Upper lobe of left lung (tissue), 6 donors: ENCODE measurements around the gene LIN37. TPM values are rescaled to one million over a fixed set of nuclear protein-coding genes. Genes with fewer than 3 reads are reported as not detected.
A peak's percentile ranks its signal among the peaks of the same experiment; 100 is the strongest.

Experiments used
- ATAC-seq, 2 donors: fragments of 200-7000 bp; cut with Tn5 transposase; one replicate each; pipeline ENCODE4 v1.9.1; 2022; ENCODE audit warnings: mild to moderate bottlenecking in 2 of 2, moderate library complexity in 2 of 2; ENCODE audit not compliant: low FRiP score in 2 of 2
- DNase-seq, 2 donors: peaks; one replicate each; pipeline ENCODE4 v3.0.0-alpha.2; 2019 to 2020
- H3K27ac ChIP-seq, 4 donors: fragments of 200-600 bp; sonication (generic); one replicate each; pipeline ENCODE4 v1.5.1; 2016 to 2019
- H3K27me3 ChIP-seq, 4 donors: fragments of 200-600 bp; sonication (generic); one replicate each; pipeline ENCODE4 v1.5.1; 2017 to 2019
- H3K36me3 ChIP-seq, 4 donors: fragments of 200-600 bp; sonication (generic); one replicate each; pipeline ENCODE4 v1.5.1; 2016 to 2019
- H3K4me1 ChIP-seq, 4 donors: fragments of 200-600 bp; sonication (generic); one replicate each; pipeline ENCODE4 v1.5.1; 2018 to 2019
- H3K4me3 ChIP-seq, 4 donors: fragments of 200-600 bp; sonication (generic); one replicate each; pipeline ENCODE4 v1.5.1; 2017 to 2019; ENCODE audit warnings: mild to moderate bottlenecking in 2 of 4, moderate library complexity in 1 of 4
- H3K9me3 ChIP-seq, 4 donors: fragments of 200-600 bp; sonication (generic); one replicate each; pipeline ENCODE4 v1.5.1; 2018 to 2019
- EP300 ChIP-seq, 4 donors: sonication (generic); formaldehyde crosslinking; IDR thresholded peaks; one replicate each; pipeline ENCODE4 v1.5.1; 2017; ENCODE audit warnings: antibody characterized with exemption in 4 of 4, control low read depth in 2 of 4
- POLR2A ChIP-seq, 4 donors: fragments of 450-650 bp; IDR thresholded peaks; one replicate each; pipeline ENCODE4 v1.5.1; 2016 to 2017; ENCODE audit warnings: antibody characterized with exemption in 4 of 4, mild to moderate bottlenecking in 2 of 4
- POLR2AphosphoS5 ChIP-seq, 2 donors: sonication (generic); formaldehyde crosslinking; IDR thresholded peaks; one replicate each; pipeline ENCODE4 v1.5.1; 2017; ENCODE audit warnings: antibody characterized with exemption in 2 of 2
- WGBS, 2 donors: methylation state at CpG; one replicate each; pipeline ENCODE4 v1.1.5; 2017 to 2018; 5-methylcytosine and 5-hydroxymethylcytosine counted together
- total RNA-seq, 6 donors: library from RNA; depleted of rRNA in 4 of 6; stranded (reverse); fragments of >200 nt in 4 of 6; gene quantifications; one replicate each; pipeline versions ENCODE4 v1.1.0 to v1.2.1, GENCODE V29; 2016 to 2021
- TF ChIP-seq, protein P1 (sequence below), 6 experiments: fragments of 450-650 bp in 4 of 6; fragments of 200-600 bp in 2 of 6; sonication (generic) in 2 of 6; IDR thresholded peaks; one replicate each; pipeline ENCODE4 v1.5.1; 2016 to 2019; ENCODE audit warnings: antibody characterized with exemption in 6 of 6
- donor health status: DM: no; HTN: no; CAD: no; lungs with moderate emphysema.
- donor health status: DM: no; HTN: yes; CAD: no; lungs with severe emphysema.

LIN37 gene
- total RNA-seq, 6 donors from 2014 or later, result 4.0 to 16.9 (median 10.9) TPM

DNA sequence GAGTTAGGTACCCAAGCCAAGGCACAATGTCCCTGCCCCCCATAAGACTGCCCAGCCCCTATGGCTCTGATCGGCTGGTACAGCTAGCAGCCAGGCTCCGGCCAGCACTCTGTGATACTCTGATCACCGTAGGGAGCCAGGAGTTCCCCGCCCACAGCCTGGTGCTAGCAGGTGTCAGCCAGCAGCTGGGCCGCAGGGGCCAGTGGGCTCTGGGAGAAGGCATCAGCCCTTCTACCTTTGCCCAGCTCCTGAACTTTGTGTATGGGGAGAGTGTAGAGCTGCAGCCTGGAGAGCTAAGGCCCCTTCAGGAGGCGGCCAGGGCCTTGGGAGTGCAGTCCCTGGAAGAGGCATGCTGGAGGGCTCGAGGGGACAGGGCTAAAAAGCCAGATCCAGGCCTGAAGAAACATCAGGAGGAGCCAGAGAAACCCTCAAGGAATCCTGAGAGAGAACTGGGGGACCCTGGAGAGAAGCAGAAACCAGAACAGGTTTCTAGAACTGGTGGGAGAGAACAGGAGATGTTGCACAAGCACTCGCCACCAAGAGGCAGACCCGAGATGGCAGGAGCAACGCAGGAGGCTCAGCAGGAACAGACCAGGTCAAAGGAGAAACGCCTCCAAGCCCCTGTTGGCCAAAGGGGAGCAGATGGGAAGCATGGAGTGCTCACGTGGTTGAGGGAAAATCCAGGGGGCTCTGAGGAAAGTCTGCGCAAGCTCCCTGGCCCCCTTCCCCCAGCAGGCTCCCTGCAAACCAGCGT is 33.6 kb upstream of the LIN37 start:
- Histone ChIP-seq H3K36me3 (peaks cover 0 to 1% (median under 1%) of the 10 kb centered on the region in 4 donors), H3K4me3 (no peak overlapping the region), H3K27ac (peak overlapping the region in 1 of 4 donors; percentile 97), H3K9me3 (no peaks in the 10 kb centered on the region), H3K4me1 (peaks cover 14 to 34% (median 25%) of the 10 kb centered on the region in 4 donors), H3K27me3 (no peaks in the 10 kb centered on the region)
- ATAC-seq, result no peak
- 67 to 71% methylated on average over 10 of the region's 14 CpGs for WGBS, 2 donors
- no peak for TF ChIP-seq POLR2AphosphoS5 (IDR thresholded peaks at IDR 0.05)
- no peak for TF ChIP-seq POLR2A (IDR thresholded peaks at IDR 0.05)
- TF ChIP-seq EP300 (IDR thresholded peaks at IDR 0.05), result no peak
- TF ChIP-seq, protein P1, sequence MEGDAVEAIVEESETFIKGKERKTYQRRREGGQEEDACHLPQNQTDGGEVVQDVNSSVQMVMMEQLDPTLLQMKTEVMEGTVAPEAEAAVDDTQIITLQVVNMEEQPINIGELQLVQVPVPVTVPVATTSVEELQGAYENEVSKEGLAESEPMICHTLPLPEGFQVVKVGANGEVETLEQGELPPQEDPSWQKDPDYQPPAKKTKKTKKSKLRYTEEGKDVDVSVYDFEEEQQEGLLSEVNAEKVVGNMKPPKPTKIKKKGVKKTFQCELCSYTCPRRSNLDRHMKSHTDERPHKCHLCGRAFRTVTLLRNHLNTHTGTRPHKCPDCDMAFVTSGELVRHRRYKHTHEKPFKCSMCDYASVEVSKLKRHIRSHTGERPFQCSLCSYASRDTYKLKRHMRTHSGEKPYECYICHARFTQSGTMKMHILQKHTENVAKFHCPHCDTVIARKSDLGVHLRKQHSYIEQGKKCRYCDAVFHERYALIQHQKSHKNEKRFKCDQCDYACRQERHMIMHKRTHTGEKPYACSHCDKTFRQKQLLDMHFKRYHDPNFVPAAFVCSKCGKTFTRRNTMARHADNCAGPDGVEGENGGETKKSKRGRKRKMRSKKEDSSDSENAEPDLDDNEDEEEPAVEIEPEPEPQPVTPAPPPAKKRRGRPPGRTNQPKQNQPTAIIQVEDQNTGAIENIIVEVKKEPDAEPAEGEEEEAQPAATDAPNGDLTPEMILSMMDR (IDR thresholded peaks at IDR 0.05), result no peak
- peak in 1 of 2 donors; percentile 54 for DNase-seq

DNA sequence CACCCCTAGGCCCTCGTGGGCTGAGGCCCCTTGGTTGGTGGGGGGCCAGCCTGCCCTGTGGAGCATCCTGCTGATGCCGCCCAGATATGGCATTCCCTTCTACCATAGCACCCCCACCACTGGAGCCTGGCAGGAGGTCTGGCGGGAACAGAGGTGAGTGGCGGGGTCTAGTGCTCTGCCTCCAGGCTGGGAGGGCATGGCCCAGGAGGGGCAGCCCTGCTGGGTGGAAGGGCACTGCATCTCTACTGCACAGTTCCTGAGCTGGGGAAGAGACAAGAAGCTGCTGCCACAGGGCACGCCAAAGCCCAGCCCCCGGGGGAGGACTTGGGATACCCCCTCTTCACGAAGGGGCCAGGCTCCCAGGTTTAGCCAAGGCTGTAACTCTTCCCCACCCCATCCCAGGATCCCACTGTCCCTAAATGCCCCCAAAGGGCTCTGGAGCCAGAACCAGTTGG is 33.0 kb upstream of the LIN37 start:
- Histone ChIP-seq H3K9me3 (no peaks in the 10 kb centered on the region), H3K27ac (peak overlapping the region in 3 of 4 donors; percentile 84 to 97 (median 91)), H3K27me3 (no peaks in the 10 kb centered on the region), H3K4me1 (peaks cover 14 to 39% (median 28%) of the 10 kb centered on the region in 4 donors), H3K36me3 (peaks cover 0 to 7% (median 4%) of the 10 kb centered on the region in 4 donors), H3K4me3 (peak overlapping the region in 1 of 4 donors; percentile 90)
- DNase-seq (peak in 1 of 2 donors; percentile 49), ATAC-seq (no peak)
- TF ChIP-seq POLR2AphosphoS5 (IDR thresholded peaks at IDR 0.05) (no peak), POLR2A (IDR thresholded peaks at IDR 0.05) (no peak), EP300 (IDR thresholded peaks at IDR 0.05) (no peak)
- TF ChIP-seq, protein P1 (IDR thresholded peaks at IDR 0.05), result no peak
- WGBS, 2 donors, result 79 to 90% methylated on average over 2 to 6 of the region's 7 CpGs

DNA sequence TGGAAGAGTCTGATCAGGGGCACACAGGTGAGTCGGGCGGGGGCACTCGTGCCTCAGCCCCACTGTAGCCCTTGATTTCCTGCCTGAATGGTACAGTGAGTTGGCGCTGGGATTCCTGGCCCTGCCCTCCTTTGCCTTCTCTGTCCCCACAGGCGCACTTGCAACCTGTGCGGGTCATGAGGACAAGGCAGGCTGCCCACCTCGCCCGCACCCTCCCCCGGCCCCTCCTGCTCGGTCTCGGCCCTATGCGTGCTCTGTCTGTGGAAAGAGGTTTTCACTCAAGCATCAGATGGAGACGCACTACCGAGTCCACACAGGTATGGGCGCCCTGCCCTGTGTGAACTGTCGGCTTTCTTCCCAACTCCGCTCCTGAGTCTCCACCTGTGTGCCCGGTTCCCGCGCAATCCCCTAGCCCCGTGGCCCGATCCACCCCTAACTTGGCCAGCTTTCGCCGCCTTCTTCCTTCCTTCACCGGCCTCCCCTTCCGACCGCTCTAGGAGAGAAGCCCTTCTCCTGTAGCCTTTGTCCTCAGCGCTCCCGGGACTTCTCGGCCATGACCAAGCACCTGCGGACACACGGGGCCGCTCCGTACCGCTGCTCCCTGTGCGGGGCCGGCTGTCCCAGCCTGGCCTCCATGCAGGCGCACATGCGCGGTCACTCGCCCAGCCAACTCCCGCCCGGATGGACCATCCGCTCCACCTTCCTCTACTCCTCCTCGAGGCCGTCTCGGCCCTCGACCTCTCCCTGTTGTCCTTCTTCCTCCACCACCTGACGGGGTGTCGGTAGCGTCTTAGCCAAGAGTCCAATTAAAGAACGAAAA is 32.2 kb upstream of the LIN37 start:
- 2 to 3% methylated on average over 21 to 44 of the region's 52 CpGs for whole genome bisulfite sequencing, 2 donors
- H3K27ac ChIP-seq, result peak overlapping the region; percentile 84 to 97 (median 92)

DNA sequence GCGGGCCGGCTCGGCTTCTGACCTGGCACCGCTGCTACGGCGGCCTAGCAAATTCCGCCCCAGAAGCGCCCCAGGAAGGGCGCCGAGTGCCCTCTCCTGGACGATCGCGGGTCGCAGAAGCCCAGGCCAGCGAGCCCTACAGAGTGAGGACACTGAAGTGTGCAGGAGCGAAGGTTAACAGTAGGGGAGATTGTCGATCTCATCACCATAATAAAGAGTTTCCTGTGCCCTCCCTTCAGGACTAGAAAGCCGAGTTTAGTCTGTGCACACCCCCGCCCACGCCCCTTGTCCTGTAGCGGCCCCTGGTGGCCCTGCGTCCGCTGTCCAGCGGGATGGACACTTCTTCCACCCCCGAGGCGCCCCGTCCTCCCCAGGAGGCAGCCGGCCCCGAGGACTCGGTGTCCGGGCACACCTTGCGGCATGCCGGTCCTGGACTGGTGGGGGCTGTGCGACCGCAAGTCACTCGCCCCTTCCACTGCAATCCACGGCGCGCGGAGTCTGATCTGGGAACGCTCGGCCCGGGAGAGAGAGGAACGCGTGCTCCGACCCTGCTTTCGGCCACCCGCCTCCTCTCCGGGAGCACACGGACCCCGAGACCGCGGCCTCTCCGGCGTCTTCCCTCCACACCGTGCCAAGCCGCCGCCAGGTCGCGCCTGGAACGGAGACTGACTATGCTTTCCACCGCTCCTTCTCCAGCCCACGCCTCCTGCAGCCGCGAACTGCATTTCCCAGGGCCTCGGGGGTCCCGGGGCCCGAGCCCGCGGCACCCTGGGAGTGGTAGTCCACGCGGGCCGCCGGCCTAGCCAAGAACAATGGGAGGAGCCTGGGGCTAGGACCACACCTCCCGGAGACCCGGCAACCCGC is 31.3 kb upstream of the LIN37 start:
- Histone ChIP-seq H3K36me3 (peaks cover under 1 to 24% (median 18%) of the 10 kb centered on the region in 4 donors), H3K4me1 (peaks cover 14 to 45% (median 28%) of the 10 kb centered on the region in 4 donors), H3K27ac (peak overlapping the region; percentile 84 to 97 (median 92)), H3K9me3 (no peaks in the 10 kb centered on the region), H3K4me3 (peak overlapping the region; percentile 64 to 99 (median 90)), H3K27me3 (no peaks in the 10 kb centered on the region)
- 0 to 1% methylated on average over 3 to 59 of the region's 77 CpGs for WGBS, 2 donors
- DNase-seq (peak; percentile 97 to 98), ATAC-seq (peak; percentile 96 to 97)
- TF ChIP-seq, protein P1 (IDR thresholded peaks at IDR 0.05), result peak; percentile 85 to 98 (median 93)
- TF ChIP-seq POLR2AphosphoS5 (IDR thresholded peaks at IDR 0.05), result peak; percentile 26 to 30
- peak in 2 of 4 donors; percentile 29 to 49 for TF ChIP-seq POLR2A (IDR thresholded peaks at IDR 0.05)
- TF ChIP-seq EP300 (IDR thresholded peaks at IDR 0.05), result no peak

More for the DNA sequence above, 32.2 kb upstream of the LIN37 start:
- H3K4me3 ChIP-seq, result peak overlapping the region; percentile 64 to 99 (median 90)
- ATAC-seq (peak in 1 of 2 donors; percentile 49), DNase-seq (peak; percentile 63 to 91)
- TF ChIP-seq, protein P1 (IDR thresholded peaks at IDR 0.05), result no peak
- TF ChIP-seq POLR2A (IDR thresholded peaks at IDR 0.05) (no peak), POLR2AphosphoS5 (IDR thresholded peaks at IDR 0.05) (no peak), EP300 (IDR thresholded peaks at IDR 0.05) (no peak)
- no peaks in the 10 kb centered on the region for H3K9me3 ChIP-seq
- H3K27me3 ChIP-seq, result no peaks in the 10 kb centered on the region
- H3K36me3 ChIP-seq, result peaks cover 0 to 16% (median 10%) of the 10 kb centered on the region in 4 donors
- H3K4me1 ChIP-seq, result peaks cover 14 to 40% (median 28%) of the 10 kb centered on the region in 4 donors
